K562 (cell line): ENCODE data around the gene TTLL8. TPM values are rescaled to one million over a fixed set of nuclear protein-coding genes. Genes with fewer than 3 reads are reported as not detected.

Experiments
- ATAC-seq: fragments of 200-7000 bp; cut with Tn5 transposase; 3 replicates; pipeline ENCODE4 v1.9.1; 2020; ENCODE audit warnings: moderate library complexity
- BruUV-seq: library from RNA; stranded (reverse); fragments of 400-500 nt; replicated peaks from 2 replicates; lab custom pipeline; 2021; lab: Mats Ljungman, UMichigan
- CTCF ChIA-PET: fragments of 300-600 bp; formaldehyde crosslinking; extraction: SDS; loops from one replicate; lab custom pipeline; 2021; ENCODE audit warnings: low intra/inter-chr PET ratio; lab: Yijun Ruan, JAX
- POLR2A ChIA-PET: fragments of 300-600, 350-650 bp; sonication (Branson Sonifier 250); formaldehyde crosslinking; extraction: SDS; loops from one replicate; lab custom pipeline; 2021; ENCODE audit warnings: antibody characterized with exemption, inconsistent platforms; lab: Yijun Ruan, JAX
- DNase-seq, 4 experiments: peaks; one replicate each; pipeline versions ENCODE4 v3.0.0 to v3.0.0-alpha.2; 2011 to 2018; ENCODE audit warnings: low spot score in 3 of 4, mixed read lengths in 3 of 4; ENCODE audit errors: extremely low read depth in 1 of 4
- FAIRE-seq: peaks from 2 replicates; lab custom pipeline; 2011; peaks lifted over from hg19 to GRCh38; lab: Jason Lieb, UNC
- H2AFZ ChIP-seq: 2 replicates; pipeline ENCODE4 v1.6.0; 2011; ENCODE audit warnings: low read depth, low read length, control low read depth, inconsistent platforms
- H3K27ac ChIP-seq: fragments of 200-600 bp; 3 replicates; pipeline ENCODE4 v1.8.0; 2011; ENCODE audit warnings: low read depth, mild to moderate bottlenecking, control low read depth, inconsistent platforms, low read length, moderate library complexity, mixed read lengths; ENCODE audit errors: extremely low read depth
- H3K27me3 ChIP-seq, 2 experiments: fragments of 300-600 bp in 1 of 2; 2 replicates in 1 of 2; 3 replicates in 1 of 2; pipeline versions ENCODE4 v1.6.0 to v1.8.0; 2011; ENCODE audit warnings: inconsistent platforms in 2 of 2, low read length in 2 of 2, mild to moderate bottlenecking in 1 of 2, mixed read lengths in 1 of 2, moderate library complexity in 1 of 2; ENCODE audit not compliant: control insufficient read depth in 2 of 2, insufficient read depth in 2 of 2
- H3K36me3 ChIP-seq: fragments of 300-600 bp; 3 replicates; pipeline ENCODE4 v1.8.0; 2011; ENCODE audit warnings: mild to moderate bottlenecking, low read length, inconsistent platforms; ENCODE audit not compliant: control insufficient read depth, insufficient read depth
- H3K4me1 ChIP-seq, 2 experiments: fragments of 200-600 bp in 1 of 2; replicated peaks in 1 of 2; 2 replicates in 1 of 2; 3 replicates in 1 of 2; pipeline versions ENCODE4 v1.5.1 to v1.8.0; 2011; ENCODE audit warnings: inconsistent platforms in 2 of 2, low read length in 2 of 2, mild to moderate bottlenecking in 1 of 2, mixed read lengths in 1 of 2, moderate library complexity in 1 of 2; ENCODE audit not compliant: control insufficient read depth in 2 of 2, insufficient read depth in 2 of 2
- H3K4me2 ChIP-seq: 2 replicates; pipeline ENCODE4 v1.6.1; 2011; ENCODE audit warnings: low read length, control low read depth, inconsistent platforms, mixed read lengths; ENCODE audit not compliant: insufficient read depth
- H3K4me3 ChIP-seq: fragments of 200-600 bp; sonication (generic), shearing (Covaris generic); 2 replicates; pipeline ENCODE4 v1.5.1; 2016; ENCODE audit warnings: control low read depth, inconsistent platforms
- H3K79me2 ChIP-seq: fragments of 200-600 bp; 3 replicates; pipeline ENCODE4 v1.8.0; 2011; ENCODE audit warnings: low read length, inconsistent platforms; ENCODE audit not compliant: control insufficient read depth, insufficient read depth
- H3K9ac ChIP-seq, 2 experiments: 2 replicates each; pipeline versions ENCODE4 v1.6.0 to v1.6.1; 2011; ENCODE audit warnings: low read depth in 2 of 2, low read length in 2 of 2, control low read depth in 1 of 2, inconsistent platforms in 1 of 2, mild to moderate bottlenecking in 1 of 2, mixed read lengths in 1 of 2; ENCODE audit not compliant: insufficient read depth in 1 of 2
- H3K9me1 ChIP-seq: one replicate; pipeline ENCODE4 v1.6.0; 2011; ENCODE audit warnings: inconsistent platforms, mild to moderate bottlenecking, low read length, moderate library complexity; ENCODE audit not compliant: control insufficient read depth, insufficient read depth
- H3K9me3 ChIP-seq: replicated peaks from 2 replicates; pipeline ENCODE4 v1.5.1; 2011; ENCODE audit warnings: low read depth, low read length, inconsistent platforms; ENCODE audit not compliant: control insufficient read depth, insufficient read depth
- H4K20me1 ChIP-seq: replicated peaks from 2 replicates; pipeline ENCODE4 v1.6.1; 2011; ENCODE audit warnings: low read length, inconsistent platforms, mixed read lengths; ENCODE audit not compliant: control insufficient read depth, insufficient read depth
- CBX2 ChIP-seq: fragments of 200-600 bp; sonication (generic); IDR thresholded peaks from one replicate; pipeline ENCODE4 v1.6.1; 2012; ENCODE audit warnings: mild to moderate bottlenecking, low read length, inconsistent platforms; ENCODE audit not compliant: insufficient read depth, poor library complexity, severe bottlenecking
- ZNF311 ChIP-seq: fragments of 250-450 bp; sonication (Bioruptor Pico); IDR thresholded peaks from 2 replicates; pipeline ENCODE4 v1.4.0; 2020; ENCODE audit warnings: mild to moderate bottlenecking, moderate library complexity
- ZNF785 ChIP-seq: fragments of 250-450 bp; sonication (Bioruptor Pico); IDR thresholded peaks from 2 replicates; pipeline ENCODE4 v1.4.0; 2020; ENCODE audit warnings: mild to moderate bottlenecking
- WGBS: fragments of 100-300 bp; shearing (Covaris generic); methylation state at CpG from one replicate; pipeline ENCODE4 v1.1.6; 2016; ENCODE audit warnings: low coverage, mixed read lengths; ENCODE audit not compliant: insufficient coverage; ENCODE audit errors: missing lambda C conversion rate; 5-methylcytosine and 5-hydroxymethylcytosine counted together
- in situ Hi-C: fragments of 300-500 bp; cut with MboI; formaldehyde crosslinking; loops from 4 replicates; pipeline ENCODE4 v1.15.0; 2018; ENCODE audit warnings: inconsistent platforms, mixed read lengths
- intact Hi-C: fragments of 100-400 bp; cut with micrococcal nuclease; formaldehyde crosslinking; loops from 2 replicates; pipeline ENCODE4 v1.14.2; 2022
- polyA plus RNA-seq, 8 experiments: library from polyadenylated mRNA; depleted of rRNA in 4 of 8; stranded (reverse) in 5 of 8; unstranded in 3 of 8; fragments of >200 nt; fragmentation: Nextera tagmentation in 2 of 8; fragmentation: Illumina TruSeq in 1 of 8; extraction: Ambion mirVana in 2 of 8; extraction: Trizol in 1 of 8; gene quantifications; 2 replicates each; pipeline versions ENCODE4 v1.2.1 to v1.2.3, GENCODE V29; 2011 to 2014; ENCODE audit warnings: inconsistent platforms in 1 of 8, missing spikeins in 1 of 8
- total RNA-seq, 7 experiments: library from RNA; depleted of rRNA in 6 of 7; stranded (reverse); fragments of >200 nt in 6 of 7; fragmentation: Illumina TruSeq in 2 of 7; extraction: Trizol in 2 of 7; gene quantifications; 2 replicates each; pipeline versions ENCODE4 v1.2.1 to v1.2.3, GENCODE V29; 2011 to 2021; ENCODE audit warnings: low replicate concordance in 1 of 7

Gene TTLL8
- total and polyA plus RNA-seq, 9 of the 15 experiments (the other 6 are each of a cell fraction or from before 2014, with no cell fraction given), result not detected

GRCh38 chr22:50011447-50012210, 46.5 kb downstream of the TTLL8 start:
- H3K9ac ChIP-seq, result 0 out of 4 replicates have a peak overlapping the region, but pooled peaks of 1 of the 2 experiments have one; percentile 17
- in situ Hi-C loops, result no loop called here
- no peak overlapping the region for H3K4me2 ChIP-seq
- ChIA-PET CTCF (interaction anchor here (1.1 to 2.4 kb wide), 2 partner anchors 80 to 82 kb away, joined by 3 to 12 read pairs; no protein-coding TSS in a partner anchor), POLR2A (interaction anchor here (0.6 to 1.0 kb wide), 2 partner anchors 16 to 660 kb away, joined by 3 read pairs; no protein-coding TSS in a partner anchor)
- no peak for FAIRE-seq
- ATAC-seq, result no peak
- no peaks in the 10 kb centered on the region for H3K9me1 ChIP-seq
- H3K27ac ChIP-seq, result no peak overlapping the region
- peaks cover 4% of the 10 kb centered on the region; the same call in 1 of the 2 replicates for H4K20me1 ChIP-seq
- H3K4me3 ChIP-seq, result no peak overlapping the region
- 12% methylated on average over 11 of the region's 18 CpGs for WGBS
- peaks cover 0 to 22% of the 10 kb centered on the region in 2 experiments; a peak in 2 of 5 replicates for H3K27me3 ChIP-seq
- H3K36me3 ChIP-seq, result no peaks in the 10 kb centered on the region
- DNase-seq, result no peak
- intact Hi-C loops, result no loop called here
- H2AFZ ChIP-seq, result no peak overlapping the region
- no peaks in the 10 kb centered on the region for H3K79me2 ChIP-seq
- H3K4me1 ChIP-seq, result peaks cover 0 to 64% of the 10 kb centered on the region in 2 experiments; a peak in 3 of 5 replicates
- BruUV-seq, result no TSS peak
- no peaks in the 10 kb centered on the region for H3K9me3 ChIP-seq
- TF ChIP-seq CBX2, result no peak
- TF ChIP-seq ZNF785 (CRISPR knock-in tag), result no peak
- TF ChIP-seq ZNF311 (CRISPR knock-in tag), result no peak
